RWPE1 (cell line): ENCODE results near the gene MAP4K2.
A peak's percentile ranks its signal among the peaks of the same experiment; 100 is the strongest.

ENCODE experiments used
- CTCF ChIA-PET: fragments of 350-600 bp; sonication (Branson Sonifier 250); formaldehyde crosslinking; extraction: SDS; loops from one replicate; lab custom pipeline; 2021; lab: Yijun Ruan, JAX
- POLR2A ChIA-PET: fragments of 400-600 bp; formaldehyde crosslinking; extraction: SDS; loops from one replicate; lab custom pipeline; 2020; ENCODE audit warnings: antibody characterized with exemption; ENCODE audit not compliant: low non-redundant PET; lab: Yijun Ruan, JAX
- DNase-seq: peaks from one replicate; pipeline ENCODE4 v3.0.0; 2012; ENCODE audit warnings: low spot score
- H3K27ac ChIP-seq: fragments of 450-650 bp; 2 replicates; pipeline ENCODE4 v1.5.1; 2017
- TF ChIP-seq, protein P1 (sequence below): fragments of 450-650 bp; conservative IDR thresholded peaks from 2 replicates; pipeline ENCODE4 v1.5.1; 2017; ENCODE audit warnings: low read depth, mild to moderate bottlenecking

MAP4K2 gene

DNA sequence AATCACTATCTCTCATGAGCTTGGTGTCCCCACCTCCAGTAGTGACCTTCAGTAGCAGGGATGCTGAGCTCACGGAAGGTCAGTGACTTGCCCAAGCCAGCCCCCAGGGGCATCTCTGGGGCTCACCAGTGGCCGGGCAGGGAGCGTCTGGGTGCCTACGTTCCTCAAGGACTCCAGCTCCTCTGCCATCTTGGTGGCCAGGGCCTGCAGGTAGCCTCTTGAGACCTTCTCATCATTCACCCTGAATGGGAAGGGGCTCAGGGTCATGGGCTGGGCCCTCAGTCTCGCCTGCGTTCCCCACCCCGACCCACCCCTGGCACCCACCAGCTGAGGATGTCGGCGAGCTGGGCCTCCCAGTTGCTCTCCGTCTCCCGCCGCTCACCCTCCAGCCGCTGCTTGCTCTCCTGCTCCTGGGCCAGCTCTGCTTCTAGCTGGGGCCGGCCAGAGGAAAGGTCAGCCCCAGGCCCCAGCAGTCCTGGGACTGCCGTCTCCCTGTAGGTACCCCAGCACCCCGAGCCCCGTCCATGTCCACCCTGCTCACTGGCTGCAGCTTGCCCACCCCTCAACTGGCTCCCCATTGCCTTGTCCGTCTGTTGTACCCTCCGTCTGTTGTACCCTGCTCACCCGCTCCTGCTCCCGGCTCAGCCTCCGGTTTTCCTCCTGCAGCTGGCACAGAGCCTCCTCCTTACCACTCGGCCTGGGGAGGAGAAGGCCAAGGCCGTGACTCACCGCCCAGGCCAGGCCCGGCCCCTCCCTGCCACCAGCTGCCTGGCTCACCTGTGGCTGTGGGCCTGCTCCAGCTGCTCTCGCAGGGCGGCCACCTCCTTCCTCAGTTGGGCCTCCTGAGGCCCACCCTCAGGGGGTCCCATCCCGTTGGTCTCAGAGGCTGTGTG, 32.0 kb upstream of the MAP4K2 start:
- DNase-seq, result peak; percentile 90
- H3K27ac ChIP-seq, result peak overlapping the region; percentile 99
- CTCF ChIA-PET, result interaction anchor here (0.6 to 0.7 kb wide), 2 partner anchors 31 to 40 kb away, joined by 3 to 4 read pairs; no protein-coding TSS in a partner anchor
- POLR2A ChIA-PET, result no interaction called here
- TF ChIP-seq, protein P1, sequence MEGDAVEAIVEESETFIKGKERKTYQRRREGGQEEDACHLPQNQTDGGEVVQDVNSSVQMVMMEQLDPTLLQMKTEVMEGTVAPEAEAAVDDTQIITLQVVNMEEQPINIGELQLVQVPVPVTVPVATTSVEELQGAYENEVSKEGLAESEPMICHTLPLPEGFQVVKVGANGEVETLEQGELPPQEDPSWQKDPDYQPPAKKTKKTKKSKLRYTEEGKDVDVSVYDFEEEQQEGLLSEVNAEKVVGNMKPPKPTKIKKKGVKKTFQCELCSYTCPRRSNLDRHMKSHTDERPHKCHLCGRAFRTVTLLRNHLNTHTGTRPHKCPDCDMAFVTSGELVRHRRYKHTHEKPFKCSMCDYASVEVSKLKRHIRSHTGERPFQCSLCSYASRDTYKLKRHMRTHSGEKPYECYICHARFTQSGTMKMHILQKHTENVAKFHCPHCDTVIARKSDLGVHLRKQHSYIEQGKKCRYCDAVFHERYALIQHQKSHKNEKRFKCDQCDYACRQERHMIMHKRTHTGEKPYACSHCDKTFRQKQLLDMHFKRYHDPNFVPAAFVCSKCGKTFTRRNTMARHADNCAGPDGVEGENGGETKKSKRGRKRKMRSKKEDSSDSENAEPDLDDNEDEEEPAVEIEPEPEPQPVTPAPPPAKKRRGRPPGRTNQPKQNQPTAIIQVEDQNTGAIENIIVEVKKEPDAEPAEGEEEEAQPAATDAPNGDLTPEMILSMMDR, result no peak

- peak overlapping the region; percentile 99 for H3K27ac ChIP-seq
- ChIA-PET CTCF (no interaction called here), POLR2A (no interaction called here)
- no peak for DNase-seq
- TF ChIP-seq, protein P1, result no peak
Measured at GRCh38 chr11:64834031-64834722, 31.2 kb upstream of the MAP4K2 start.

- peak overlapping the region; percentile 99 for H3K27ac ChIP-seq
- ChIA-PET CTCF (no interaction called here), POLR2A (interaction anchor here (0.7 kb wide), 1 partner anchor 99 kb away, joined by 3 read pairs; no protein-coding TSS in a partner anchor)
- DNase-seq, result no peak
- TF ChIP-seq, protein P1, result no peak
Measured at GRCh38 chr11:64833509-64833908, 30.5 kb upstream of the MAP4K2 start.

- TF ChIP-seq, protein P1, result no peak
- DNase-seq, result no peak
- POLR2A ChIA-PET, result interaction anchor here (0.7 kb wide), 1 partner anchor 99 kb away, joined by 3 read pairs; no protein-coding TSS in a partner anchor
- CTCF ChIA-PET, result no interaction called here
- H3K27ac ChIP-seq, result peak overlapping the region; percentile 99
Measured at GRCh38 chr11:64833198-64833502, 30.1 kb upstream of the MAP4K2 start.

GRCh38 chr11:64832467-64833197, 29.6 kb upstream of the MAP4K2 start:
- TF ChIP-seq, protein P1, result no peak
- POLR2A ChIA-PET, result interaction anchor here (0.7 kb wide), 1 partner anchor 98 kb away, joined by 3 read pairs; no protein-coding TSS in a partner anchor
- DNase-seq, result no peak
- peak overlapping the region; percentile 99 for H3K27ac ChIP-seq
- CTCF ChIA-PET, result no interaction called here

DNA sequence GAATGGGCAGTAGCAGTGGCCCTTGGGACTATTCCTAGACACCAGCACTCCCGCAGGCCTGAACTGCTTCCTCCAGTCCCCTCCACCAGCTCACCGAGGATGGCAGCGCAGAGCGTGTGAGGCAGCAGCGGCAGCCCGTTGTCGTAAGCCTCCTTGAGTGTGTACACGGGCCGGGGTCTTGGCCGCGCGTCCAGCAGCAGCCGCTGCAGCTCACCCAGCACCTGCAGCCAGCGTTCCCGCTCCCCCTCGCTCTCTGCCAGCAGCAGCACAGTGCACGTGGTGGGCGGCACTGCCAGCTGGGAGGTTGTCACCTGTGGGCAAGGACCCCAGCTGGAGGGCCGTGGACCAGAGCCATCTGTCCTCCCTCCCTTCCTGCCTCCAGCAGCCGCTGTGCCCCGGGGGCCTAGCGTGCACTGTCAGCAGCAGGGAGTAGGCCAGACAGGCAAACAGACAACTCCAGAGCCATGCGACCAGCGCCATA, 28.4 kb upstream of the MAP4K2 start:
- H3K27ac ChIP-seq, result peak overlapping the region; percentile 99; the same call in 1 of the 2 replicates
- no peak for DNase-seq
- ChIA-PET POLR2A (no interaction called here), CTCF (no interaction called here)
- TF ChIP-seq, protein P1, result no peak
